ENCODE measurements around the gene SAMD4A.
A peak's percentile ranks its signal among the peaks of the same experiment; 100 is the strongest.
"Not testable (repeated sequence)": the region's sequence is repeated elsewhere in the genome, so short reads cannot be mapped to it uniquely, and the experiment has no call there.

SAMD4A gene

DNA sequence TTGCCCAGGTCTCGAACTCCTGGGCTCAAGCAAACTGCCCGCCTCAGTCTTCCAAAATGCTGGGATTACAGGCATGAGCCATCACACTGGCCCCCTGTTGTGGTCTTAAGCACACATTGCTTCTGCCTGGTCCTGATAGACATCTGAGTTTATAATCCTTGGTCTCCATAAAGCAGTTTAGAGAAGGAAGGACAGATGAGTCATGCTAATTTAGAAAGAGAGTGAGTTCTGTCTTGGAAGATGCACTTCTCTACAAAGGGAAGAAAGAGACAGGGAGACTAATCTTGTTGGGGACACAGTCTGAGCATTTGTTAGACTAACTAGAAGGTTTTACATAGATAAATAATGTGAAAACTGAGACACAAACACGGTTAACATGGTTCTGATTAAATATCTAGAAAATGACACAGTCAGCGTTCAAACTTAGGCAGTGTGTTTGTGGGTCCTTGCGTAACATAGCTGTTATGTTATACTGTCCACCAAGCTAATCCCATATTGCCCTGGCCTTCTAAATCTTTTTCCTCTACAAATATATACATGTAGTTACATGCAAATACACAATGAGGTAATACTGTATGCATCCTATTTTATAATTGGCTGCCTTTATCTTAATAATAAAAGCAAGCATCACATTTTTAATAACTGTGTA lies 31.0 kb downstream of the SAMD4A start:
- DNase-seq, result no peak

DNA sequence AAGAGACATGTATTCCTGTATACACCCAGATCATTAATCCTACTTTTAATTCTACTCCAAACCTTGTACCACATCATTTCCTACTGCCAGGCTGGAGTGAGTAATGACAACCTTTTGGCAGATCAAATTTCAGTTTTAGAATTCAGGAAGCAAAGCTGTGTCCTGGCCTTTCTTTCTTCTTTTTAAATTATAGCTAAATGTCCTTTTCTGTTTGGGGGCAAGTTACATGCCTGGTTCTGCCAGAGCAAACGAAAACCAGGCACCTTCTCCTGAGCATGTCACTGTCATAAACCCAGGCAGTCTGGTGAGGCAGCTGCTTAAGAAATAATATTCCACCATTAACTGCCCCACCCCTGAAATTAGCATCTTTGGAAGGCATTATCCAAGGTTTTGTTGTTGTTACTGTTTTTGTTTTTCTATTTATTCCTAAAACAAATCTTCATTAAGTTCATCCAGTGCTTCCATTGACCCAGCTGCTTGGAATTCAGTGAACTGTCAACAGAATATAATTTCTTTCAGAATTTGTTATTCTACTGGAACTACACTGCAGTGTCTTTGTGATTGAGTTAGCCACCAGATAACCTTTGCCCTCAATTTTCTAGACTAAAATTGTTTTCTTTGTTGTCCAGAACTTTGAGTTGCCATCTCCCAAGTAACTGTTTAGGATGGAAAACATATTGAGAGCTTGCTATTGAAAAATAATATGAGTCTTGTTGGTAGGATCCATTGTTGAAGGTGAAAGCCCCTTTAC lies 33.2 kb downstream of the SAMD4A start:
- no peak for DNase-seq

DNA sequence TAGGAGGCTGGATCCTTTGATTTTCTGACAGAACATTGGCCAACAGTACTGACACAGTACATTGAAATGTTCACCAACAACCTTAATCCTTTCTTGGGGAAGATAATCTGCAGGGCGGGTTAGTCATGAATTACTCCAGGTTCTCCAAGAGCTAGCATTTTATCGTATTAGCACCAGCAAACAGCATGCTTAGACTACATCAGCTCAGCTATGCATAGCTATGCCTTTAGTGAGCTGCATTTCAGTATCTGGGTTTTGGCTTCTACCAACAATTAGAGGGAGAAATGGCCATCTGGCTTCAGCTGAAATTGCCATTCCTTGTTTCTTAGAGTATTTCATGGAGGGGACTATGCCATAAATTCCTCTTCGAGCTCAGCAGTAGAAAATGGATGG lies 33.8 kb downstream of the SAMD4A start:
- no peak for DNase-seq

DNA sequence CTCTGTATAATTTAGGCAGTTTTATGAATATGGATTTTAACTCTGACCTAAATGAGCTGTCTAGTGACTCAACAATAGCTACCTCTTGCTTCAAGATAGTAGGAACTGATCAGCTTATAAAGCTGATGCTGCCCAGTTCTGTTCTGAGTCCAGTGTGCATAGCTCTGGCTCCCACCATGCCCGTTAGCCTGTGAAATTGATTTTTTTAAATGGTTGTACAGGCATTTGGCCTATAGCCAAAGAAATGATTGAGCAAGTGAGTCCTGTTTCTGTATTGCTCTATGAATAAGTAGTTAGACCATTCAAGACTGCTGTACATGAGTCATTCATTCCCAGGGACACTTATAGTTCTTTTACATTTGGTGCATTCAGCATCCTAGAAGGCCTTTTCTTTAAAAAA lies 36.4 kb downstream of the SAMD4A start:
- no peak for DNase-seq

DNA sequence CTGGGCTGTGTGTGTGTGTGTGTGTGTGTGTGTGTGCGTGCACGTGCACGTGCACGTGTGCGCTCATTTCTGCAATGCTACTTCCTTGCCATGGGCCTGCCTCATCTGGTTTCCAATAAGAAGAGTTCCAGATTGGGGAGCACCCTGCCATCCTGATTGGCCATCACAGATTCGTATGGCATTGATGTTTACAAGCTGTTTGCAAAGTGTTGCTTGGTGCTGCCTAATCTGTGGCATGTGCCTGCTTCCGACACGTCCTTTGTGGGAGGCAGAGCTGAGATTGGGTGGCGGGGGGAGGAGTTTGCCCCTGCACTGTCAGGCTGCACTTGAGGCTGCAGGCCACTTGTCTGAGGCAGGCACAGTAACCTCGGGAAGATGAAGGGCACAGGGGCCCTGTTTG lies 39.2 kb downstream of the SAMD4A start:
- DNase-seq, result no peak

DNA sequence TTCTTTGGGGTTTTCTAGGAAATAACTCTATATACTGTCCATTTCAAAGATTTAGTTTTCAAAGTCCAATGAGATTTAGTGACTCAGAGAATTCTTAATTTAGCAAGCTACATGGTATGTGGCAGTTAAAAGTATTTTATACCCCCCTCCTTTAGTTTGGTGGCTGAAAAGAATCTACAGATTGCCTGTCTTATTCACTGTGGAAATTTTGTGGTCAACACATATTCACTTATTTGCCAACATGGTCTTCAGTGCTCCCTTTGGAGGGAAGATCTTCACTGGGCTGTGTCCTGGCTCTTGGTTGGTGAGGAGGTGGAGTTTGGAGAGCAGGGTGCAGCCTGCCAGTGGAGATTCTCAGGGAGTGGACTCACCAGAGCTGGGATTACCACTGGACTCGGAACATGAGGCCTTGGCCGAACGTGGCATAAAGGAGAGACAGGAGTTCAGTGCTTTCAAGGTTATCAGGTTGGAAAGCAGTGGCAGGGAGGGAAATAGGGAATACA lies 39.8 kb downstream of the SAMD4A start:
- no peak for DNase-seq

DNA sequence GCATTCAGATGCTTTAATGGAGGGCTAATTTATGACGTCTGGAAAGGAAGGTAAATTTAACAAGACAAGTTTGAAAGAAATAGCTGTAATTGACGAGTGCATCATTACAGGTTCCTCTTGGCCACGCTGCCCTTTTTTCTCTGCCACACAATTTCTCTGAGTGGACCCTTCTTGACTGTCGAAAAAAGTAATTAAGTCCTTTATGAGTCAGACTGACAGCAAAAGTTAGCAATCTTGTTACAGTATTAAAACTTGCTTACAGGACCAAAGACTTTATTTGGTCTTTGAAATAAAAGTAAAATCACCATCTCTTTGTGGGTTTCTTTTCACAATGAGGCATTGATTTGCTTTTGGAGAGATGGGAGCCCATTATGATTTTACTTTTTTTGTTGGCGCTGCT lies 42.6 kb downstream of the SAMD4A start:
- DNase-seq, result no peak

DNA sequence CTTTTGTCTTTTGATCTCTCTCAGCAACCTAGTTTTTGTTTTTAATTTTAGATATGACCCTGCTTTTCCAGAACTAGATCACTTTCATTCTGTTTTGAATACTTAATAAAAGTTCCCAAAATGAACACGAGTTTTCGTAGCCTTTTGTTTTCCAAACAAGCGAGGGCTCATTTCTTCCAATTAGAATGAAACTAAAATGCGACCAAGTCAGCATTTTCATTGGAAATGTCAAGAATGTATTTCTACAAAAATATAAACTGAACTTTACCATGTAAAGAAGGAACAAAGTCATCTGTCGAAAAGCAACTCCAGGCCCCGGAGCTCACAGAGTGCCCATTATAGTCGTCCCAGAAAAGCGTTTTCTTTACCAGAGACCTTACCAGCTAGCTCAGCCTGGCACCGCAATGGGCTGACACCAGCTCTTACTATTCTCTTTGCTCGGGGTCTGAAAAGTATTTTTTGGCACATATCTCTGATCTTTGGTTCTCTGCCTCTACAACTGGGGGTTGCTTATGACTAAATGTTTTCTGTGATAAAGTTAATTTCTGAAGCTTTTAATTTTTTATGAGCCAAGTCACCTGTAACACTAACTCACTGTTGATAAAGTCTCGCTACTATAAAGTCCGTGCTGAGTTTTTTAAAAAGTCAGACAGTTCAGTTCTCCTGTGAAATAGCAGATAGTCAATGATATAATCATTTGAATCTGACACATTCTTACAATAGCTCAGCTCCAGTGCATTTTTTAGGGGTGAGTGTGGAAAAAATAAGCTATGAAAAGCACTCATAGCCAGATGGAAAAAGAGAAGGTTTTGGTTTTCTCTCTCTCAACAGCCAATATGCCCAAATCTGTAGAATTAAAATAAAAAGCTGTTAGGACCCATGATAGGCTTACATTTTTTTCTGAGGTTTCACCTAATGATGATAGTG lies 43.4 kb downstream of the SAMD4A start:
- no peak for DNase-seq

DNA sequence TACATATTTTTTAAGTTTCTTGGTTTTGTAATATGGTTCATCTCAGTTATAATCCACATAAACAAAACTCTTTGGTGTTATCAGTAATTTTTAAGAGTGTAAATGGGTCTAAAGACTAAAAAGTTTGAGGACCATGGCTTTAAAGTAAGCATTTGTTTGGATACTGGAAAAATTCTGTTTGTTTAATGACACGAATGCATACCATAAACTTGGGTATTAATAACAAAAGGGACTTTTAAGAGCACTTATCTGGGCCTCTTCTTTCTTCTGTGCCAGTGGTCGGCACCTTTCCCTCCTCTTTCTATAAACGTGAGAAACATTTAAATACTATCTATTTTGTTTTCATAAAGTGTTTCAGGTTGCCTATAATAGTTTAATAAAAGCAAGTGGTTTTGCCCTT lies 47.4 kb downstream of the SAMD4A start:
- no peak for DNase-seq

DNA sequence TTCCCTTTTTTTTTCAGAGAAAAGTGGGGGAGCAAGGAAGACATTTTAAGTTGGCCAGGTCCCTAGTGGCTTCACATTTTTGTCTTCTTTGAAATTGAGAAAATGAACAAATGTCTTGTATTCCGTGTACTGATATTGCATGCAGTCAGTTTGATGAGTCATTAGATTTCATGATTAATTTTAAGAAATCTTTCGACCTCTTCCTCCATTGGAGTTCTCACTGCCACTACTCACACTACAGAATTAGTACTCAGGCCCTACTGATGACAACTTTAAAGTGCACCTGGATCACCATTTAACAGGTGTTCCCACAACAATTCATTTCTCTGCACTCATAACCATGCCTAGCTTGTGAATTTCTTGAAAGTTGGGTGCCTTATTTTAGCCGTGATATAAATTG lies 50.5 kb downstream of the SAMD4A start:
- DNase-seq, result no peak

DNA sequence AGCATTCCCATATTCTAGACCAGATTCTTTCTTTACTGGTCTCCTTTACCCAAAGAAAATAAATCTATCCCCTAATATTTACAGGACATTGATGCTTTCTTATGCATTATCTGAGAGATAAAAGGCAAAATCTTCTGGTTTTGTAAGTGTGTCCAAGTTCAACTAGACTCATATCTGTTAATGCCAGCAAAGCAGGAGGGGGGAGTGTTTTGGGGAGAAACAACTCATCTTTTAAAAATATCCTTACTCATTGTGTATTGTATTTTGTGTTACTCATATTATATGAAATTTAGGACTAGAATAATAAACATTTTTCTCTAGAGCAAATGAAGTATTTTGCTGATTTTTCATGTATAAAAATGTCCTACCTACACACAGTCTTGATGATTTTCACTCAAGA lies 54.8 kb downstream of the SAMD4A start:
- DNase-seq, result no peak

DNA sequence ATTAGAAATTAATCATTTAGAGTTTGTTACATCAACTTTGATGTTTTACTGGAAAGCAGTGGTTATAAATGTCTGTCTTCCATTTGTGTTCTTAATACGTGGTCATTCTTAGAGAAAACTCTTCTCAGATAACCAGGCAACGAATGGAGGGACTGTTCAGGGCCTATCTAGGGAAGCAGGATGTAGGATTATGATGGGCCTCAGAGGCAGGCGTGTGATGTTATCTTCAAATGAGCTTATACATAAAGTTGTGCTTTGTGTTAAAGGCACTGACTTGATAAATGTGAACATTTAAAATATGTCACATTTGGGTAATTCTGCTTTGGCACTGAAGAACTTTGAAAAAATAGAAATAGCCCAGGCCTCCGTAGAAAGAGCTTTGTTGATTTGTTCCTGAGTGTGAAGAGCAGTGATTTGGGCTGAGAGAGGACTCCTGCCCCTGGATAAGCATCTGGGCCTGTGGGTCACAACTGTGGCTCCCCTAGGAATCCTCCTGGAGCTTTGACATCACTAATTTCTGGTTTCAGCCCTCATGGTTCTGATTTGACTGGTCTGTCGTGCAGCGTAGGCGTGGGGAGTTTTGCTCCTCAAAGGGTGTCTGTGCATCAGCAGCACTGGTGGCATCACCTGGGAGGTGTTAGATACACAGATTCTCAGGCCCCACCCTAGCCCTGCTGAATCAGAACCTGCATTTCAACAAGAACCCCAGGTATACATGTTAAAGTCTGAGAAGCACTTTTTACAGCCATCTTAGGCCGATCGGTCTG lies 55.4 kb downstream of the SAMD4A start:
- DNase-seq, result peak; percentile 81 to 82

DNA sequence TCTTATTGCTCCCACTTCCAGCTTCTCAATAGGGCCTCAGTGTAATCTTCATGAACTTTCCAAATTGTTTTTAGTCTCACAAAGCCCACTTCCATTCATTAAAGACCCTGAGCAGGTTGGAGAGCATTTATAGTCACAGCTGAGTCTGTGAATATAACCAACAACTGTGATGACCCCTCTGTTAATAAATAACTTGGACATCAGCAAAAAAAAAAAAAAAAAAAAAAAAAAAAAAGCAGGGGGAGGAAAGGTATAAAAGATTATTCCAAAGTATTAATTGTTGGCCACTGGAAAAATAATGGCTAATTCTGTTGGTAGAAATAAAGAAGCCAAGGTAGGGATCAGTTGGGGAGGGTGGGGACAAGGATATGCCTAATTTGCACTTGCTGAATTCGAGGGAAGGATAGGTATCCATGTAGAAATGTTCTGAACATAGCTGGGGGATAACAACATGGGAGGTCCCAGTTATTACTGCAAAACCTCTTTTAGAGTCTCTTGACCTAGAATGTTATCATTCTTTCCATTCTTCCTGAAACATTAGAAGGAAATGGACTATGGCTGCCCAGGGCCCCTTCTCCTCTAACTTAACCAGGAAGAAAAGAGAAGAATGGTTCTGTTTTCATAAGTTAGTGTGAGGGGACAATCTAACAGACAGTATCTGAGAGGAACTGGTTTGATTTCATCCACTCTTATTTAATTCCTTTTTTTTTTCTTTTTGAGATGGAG lies 56.5 kb downstream of the SAMD4A start:
- DNase-seq, result no peak

DNA sequence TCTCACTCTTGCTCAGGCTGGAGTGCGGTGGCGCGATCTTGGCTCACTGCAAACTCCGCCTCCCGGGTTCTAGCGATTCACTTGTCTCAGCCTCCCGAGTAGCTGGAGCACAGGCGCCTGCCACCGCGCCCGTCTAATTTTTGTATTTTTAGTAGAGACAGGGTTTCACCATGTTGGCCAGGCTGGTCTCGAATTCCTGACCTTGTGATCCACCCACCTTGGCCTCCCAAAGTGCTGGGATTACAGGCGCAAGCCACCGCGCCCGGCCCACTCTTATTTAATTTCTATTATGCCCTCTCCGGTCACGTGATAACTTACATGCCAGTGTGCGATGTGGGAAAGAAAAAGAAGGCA lies 57.1 kb downstream of the SAMD4A start:
- not testable (repeated sequence) for DNase-seq

DNA sequence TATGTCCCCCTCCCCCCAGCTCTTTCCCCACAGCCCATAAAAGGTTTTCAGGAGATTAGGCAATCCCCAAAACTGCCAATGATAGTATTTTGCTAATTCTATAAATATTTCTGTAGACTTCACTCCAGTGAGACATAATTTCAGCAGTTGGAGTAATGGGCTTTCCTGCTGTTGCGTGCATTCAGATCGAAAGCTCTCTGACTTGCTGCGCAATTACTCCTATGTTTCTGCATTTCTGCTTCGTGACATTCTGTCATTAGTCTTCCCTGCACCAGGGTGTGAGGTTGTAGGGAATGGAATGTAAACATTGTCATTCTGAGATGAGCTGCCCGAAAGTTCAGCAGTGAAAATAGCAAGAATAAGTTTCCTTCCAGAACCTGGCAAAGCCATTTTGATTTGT lies 58.2 kb downstream of the SAMD4A start:
- no peak for DNase-seq

DNA sequence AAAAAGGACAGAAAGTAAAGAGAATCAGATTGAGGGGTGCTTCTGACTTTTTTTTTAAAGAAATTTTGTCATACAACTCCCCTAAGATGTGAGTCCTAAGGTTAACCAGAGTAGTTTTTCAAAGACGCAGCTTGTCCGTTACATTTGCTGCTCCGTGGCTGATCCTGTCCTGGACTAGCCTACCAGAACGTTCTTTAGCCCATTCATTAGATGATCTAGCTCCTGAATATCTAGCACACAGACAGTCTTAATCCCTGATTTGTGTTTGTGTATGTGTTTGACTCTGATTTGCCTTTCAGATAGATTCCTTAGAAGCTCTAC lies 60.3 kb downstream of the SAMD4A start:
- no peak for DNase-seq

DNA sequence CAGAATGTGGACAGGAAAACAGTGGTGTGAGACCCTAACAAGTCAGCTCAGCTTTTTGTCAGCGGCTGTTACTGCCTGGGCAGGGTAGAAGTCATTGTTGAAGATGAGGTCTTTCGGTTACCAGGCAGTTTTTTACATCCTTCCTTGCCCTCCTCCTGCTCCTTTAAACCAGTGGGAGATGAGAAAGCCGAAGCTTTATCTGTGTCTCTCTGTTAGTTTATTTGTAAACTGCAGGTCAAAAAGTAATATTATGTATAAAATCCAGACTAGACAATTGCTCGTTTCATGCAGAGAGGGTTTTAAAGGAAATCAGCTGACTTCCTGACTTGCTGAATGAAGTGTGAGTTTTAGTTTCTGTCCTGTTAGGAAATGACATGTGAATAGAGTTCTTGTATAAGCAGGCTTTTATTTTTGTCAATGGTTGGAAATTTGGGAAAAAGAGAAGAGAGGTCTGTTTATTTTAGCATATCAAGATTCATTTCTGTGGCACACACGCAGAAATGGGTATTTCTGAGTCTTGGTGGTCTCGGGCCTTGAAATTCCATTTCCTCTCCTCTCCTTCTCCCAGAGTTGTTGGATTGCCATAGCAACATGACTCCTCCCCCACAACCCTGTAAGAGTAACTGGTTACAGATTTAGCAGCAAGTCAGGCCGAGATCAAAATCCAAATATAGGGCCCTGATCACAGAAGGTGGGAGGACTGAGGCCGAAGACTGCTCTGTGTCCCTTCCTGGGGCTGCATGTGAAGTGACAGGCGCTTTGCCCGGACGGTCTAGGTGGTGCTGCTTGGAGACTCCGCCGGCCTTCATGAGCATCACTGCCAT lies 60.8 kb downstream of the SAMD4A start:
- peak in 1 of 2 experiments; percentile 40 for DNase-seq

DNA sequence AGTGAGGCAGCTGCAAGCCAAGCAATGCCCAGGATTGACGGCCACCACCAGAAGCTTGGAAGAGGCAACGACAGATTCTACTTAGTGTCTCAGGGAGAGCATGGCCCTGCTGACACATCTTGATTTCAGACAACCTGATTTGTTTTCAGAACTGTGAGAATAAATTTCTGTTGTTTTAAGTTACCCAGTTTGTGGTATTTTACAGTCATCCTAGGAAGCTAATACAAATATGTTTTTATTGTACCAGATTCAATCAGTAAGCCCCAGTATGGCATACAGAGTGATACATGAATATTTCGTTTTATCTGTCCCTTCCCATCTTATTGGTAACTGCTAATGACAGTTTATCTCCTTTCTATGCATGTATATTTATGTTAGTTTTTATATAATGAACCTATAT lies 62.3 kb downstream of the SAMD4A start:
- DNase-seq, result no peak

DNA sequence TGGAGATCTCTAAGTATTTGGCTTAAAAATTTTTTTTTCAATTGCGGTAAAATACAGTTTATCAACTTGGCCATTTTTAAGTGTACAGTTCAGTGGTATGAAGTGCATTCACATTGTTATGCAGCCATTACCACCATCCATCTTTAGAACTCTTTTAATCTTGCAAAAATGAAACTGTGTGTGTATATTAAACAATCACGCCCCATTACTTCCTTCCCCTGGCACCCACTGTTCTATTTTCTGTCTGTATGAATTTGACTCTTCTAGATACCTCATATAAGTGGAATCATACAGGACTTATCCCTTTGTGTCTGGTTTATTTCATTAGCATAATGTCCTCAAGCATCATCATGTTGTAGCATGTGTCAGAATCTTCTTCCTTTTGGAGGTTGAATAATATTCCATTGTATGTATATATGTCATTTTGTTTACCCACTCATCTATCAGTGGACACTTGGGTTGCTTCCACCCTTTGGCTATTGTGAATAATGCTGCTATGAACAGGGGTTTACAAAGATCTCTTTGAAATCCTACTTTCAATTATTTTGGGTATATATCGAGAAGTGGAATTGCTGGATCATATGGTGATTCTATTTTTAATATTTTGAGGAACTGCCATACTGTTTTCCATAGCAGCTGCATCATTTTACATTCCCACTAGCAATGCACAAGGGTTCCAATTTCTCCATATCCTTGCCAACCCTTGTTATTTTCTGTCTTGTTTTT lies 62.9 kb downstream of the SAMD4A start:
- no peak for DNase-seq

DNA sequence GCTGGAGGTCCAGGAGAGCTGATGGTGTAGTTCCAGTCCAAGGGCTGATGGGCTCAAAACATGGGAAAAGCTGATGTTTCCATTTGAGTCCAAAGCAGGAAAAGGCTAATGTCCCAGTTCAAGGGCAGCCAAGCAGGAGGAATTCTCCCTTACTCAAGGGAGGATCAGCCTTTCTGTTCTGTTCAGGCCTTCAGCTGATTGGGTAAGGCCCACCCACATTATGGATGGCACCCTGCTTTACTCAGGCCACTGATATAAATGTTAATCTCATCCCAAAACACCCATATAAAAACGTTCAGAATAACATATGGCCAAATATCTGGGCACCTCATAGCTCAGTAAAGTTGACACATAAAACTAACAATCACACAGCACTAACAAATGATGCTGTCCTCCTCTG lies 64.1 kb downstream of the SAMD4A start:
- no peak for DNase-seq

DNA sequence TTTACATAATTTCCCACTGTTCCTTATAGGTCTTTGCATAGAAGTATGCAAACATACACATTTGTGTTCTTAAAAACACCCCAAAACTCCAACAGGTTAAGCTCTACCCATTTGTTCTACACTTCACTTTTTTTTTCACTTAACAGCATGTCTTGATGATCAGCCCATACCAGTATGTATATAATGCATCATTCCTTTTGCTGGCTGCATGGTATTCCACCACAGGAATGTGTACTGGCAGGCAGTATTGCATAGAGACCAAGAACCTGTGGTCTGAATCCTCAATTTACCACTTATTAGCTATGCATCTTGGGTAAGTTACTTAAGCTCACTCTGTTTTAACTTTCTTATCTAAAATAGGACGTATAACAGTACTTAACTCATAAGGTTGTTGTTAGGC lies 65.5 kb downstream of the SAMD4A start:
- no peak for DNase-seq

Data from activated T-cell treated with anti-CD3 and anti-CD28 coated beads, Interleukin-2, amount 50 U/mL, for 48 hours (primary cell).